ENCODE data around the gene FTCDNL1. TPM values are rescaled to one million over a fixed set of nuclear protein-coding genes. Genes with fewer than 3 reads are reported as not detected.

FTCDNL1 gene
- total RNA-seq, 1 experiment from 2014 or later, result 2.0 TPM

DNA sequence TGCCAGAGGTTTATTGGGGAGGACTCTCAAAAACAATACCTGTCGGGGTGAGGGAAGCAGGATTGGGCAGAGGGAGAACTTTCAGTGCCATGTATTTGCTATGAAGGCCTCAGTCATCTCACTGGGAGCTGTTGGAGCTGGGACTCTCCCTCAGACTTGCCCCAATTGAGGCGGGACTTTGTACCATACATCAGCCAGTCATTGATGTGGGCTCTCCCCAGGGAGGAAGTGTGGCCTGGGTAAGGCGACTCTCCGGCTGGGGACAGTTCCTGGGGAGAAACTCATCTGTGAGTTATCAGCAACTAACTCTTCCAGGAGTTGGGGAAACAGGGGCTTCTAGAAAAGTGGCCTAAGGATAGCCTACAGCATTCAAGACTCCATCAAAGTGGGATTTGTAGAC is 66.5 kb downstream of the FTCDNL1 start:
- Histone ChIP-seq H2AK5ac (ENCODE audit: insufficient read length, low read length) (no peak overlapping the region), H2BK20ac (ENCODE audit: low read depth, low read length, poor library complexity, severe bottlenecking) (no peak overlapping the region), H3K4me2 (ENCODE audit: insufficient read depth, insufficient read length, low read length) (no peak overlapping the region), H2BK12ac (ENCODE audit: insufficient read length, low read depth, low read length) (no peak overlapping the region), H2BK5ac (ENCODE audit: insufficient read length, low read length) (no peak overlapping the region), H2BK120ac (ENCODE audit: low read depth, low read length, poor library complexity, severe bottlenecking) (no peak overlapping the region), H4K5ac (ENCODE audit: insufficient read length, low read depth, low read length) (no peak overlapping the region), H4K91ac (ENCODE audit: insufficient read length, low read depth, low read length) (no peak overlapping the region), H3K9ac (ENCODE audit: extremely low read depth, insufficient read length, low read length) (no peak overlapping the region), H3K23ac (ENCODE audit: insufficient read length, low read depth, low read length) (no peak overlapping the region), H3K56ac (ENCODE audit: insufficient read length, low read depth, low read length) (no peak overlapping the region), H4K20me1 (ENCODE audit: control insufficient read depth, insufficient read depth, insufficient read length) (no peaks in the 10 kb centered on the region), H2AFZ (ENCODE audit: low read length) (no peak overlapping the region), H3K27me3 (ENCODE audit: insufficient read depth, low read length) (no peaks in the 10 kb centered on the region), H4K8ac (replicated peaks; ENCODE audit: insufficient read length, low read depth, low read length) (no peak overlapping the region), H2BK15ac (ENCODE audit: low read depth, low read length) (no peak overlapping the region), H3K27ac (ENCODE audit: insufficient read length, low read depth, low read length) (no peak overlapping the region), H3K23me2 (ENCODE audit: insufficient read length, low read depth, low read length, poor library complexity, severe bottlenecking) (no peaks in the 10 kb centered on the region), H3K14ac (ENCODE audit: insufficient read depth, low read length) (no peak overlapping the region), H3K4ac (ENCODE audit: low read depth, low read length) (no peak overlapping the region), H3K79me1 (ENCODE audit: insufficient read depth, low read depth, low read length, poor library complexity, severe bottlenecking) (no peaks in the 10 kb centered on the region), H3K9me3 (ENCODE audit: control insufficient read depth, low read depth, low read length) (peaks cover 9% of the 10 kb centered on the region), H3K18ac (ENCODE audit: insufficient read length, low read depth, low read length) (no peak overlapping the region), H3K79me2 (ENCODE audit: insufficient read depth, low read length) (no peaks in the 10 kb centered on the region), H3K4me1 (ENCODE audit: insufficient read depth, low read length) (no peaks in the 10 kb centered on the region; the same call in 1 of the 2 replicates), H3T11ph (ENCODE audit: low read length) (no peak overlapping the region)
- peaks cover 12 to 16% of the 10 kb centered on the region in 2 experiments; a peak in 4 of 5 replicates for H3K9me3 Mint-ChIP-seq
- peaks cover 0 to 5% of the 10 kb centered on the region in 2 experiments; a peak in 2 of 4 replicates for H3K4me1 Mint-ChIP-seq
- TF ChIP-seq CTCF (conservative IDR thresholded peaks at IDR 0.05), result no peak
- no peak overlapping the region for H3K27ac Mint-ChIP-seq
- H3K4me3 Mint-ChIP-seq, result no peak overlapping the region
- DNase-seq, result no peak
- WGBS (ENCODE audit: extremely low coverage, insufficient read length, low lambda C conversion rate), result no CpG with 5 or more reads among the region's 4 CpGs
- H3K27me3 Mint-ChIP-seq (ENCODE audit: low read depth), result peaks cover 1% of the 10 kb centered on the region; the same call in 1 of the 2 replicates
- H3K36me3 Mint-ChIP-seq (ENCODE audit: insufficient read depth in 1 of 3, low read depth in 3 of 3), result peaks cover 2 to 10% (median 9%) of the 10 kb centered on the region in 3 experiments; a peak in 6 of 7 replicates

Measured in H9 (cell line).